Left ventricle myocardium inferior (tissue), 1 donor: ENCODE measurements around the gene WNT5A. TPM values are rescaled to one million over a fixed set of nuclear protein-coding genes. Genes with fewer than 3 reads are reported as not detected.

Experiments used
- DNase-seq: peaks from one replicate; pipeline ENCODE4 v3.0.0-alpha.2; 2020
- H3K27ac ChIP-seq: fragments of 200-600 bp; replicated peaks from 2 replicates; pipeline ENCODE4 v1.8.0; 2021
- H3K27me3 ChIP-seq: fragments of 200-600 bp; 2 replicates; pipeline ENCODE4 v1.8.0; 2021; ENCODE audit warnings: low read depth
- H3K36me3 ChIP-seq: fragments of 200-600 bp; 2 replicates; pipeline ENCODE4 v1.8.0; 2021
- H3K4me1 ChIP-seq: fragments of 200-600 bp; 2 replicates; pipeline ENCODE4 v1.8.0; 2021
- H3K4me3 ChIP-seq: fragments of 200-600 bp; 2 replicates; pipeline ENCODE4 v1.8.0; 2021; ENCODE audit warnings: mild to moderate bottlenecking, moderate library complexity
- H3K9me3 ChIP-seq: fragments of 200-600 bp; replicated peaks from 2 replicates; pipeline ENCODE4 v1.8.0; 2021
- CTCF ChIP-seq: fragments of 200-600 bp; IDR thresholded peaks from 2 replicates; pipeline ENCODE4 v1.8.0; 2021; ENCODE audit warnings: antibody characterized with exemption, mild to moderate bottlenecking, borderline replicate concordance
- intact Hi-C: fragments of 100-400 bp; cut with micrococcal nuclease; formaldehyde crosslinking; loops from one replicate; pipeline ENCODE4 v1.11.0; 2022
- total RNA-seq: library from RNA; stranded (reverse); fragmentation: NEBNext Ultra II Directional; extraction: Animal tissue kit (Norgen Biotek cat#: 25700); gene quantifications from one replicate; pipeline ENCODE4 v1.2.1, GENCODE V29; 2021
- donor health status: DM: no; HTN: yes; CAD: no; lungs with severe emphysema.

The WNT5A gene
- total RNA-seq, 1 donor from 2014 or later: 3.8 TPM

DNA sequence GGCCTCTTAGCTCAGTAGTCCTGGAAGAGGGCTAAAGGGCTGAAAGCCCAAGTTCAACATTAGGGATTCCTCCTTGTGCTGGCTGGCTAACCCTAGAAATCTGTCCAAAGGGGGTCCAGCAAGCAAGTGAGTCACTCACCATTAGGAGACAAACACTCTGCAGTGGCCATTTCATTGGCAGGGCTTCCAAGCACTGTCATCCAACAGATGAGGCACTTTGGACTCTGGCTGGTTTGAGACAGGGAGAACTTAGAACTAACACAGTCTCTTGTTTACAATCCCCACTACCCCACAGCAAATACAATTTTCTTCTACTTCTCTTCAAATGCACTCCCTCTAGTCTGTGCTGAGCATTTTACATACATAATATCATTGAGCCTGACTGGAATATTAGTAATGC, 10.1 kb upstream of the WNT5A start:
- no peak overlapping the region for H3K27ac ChIP-seq
- no peaks in the 10 kb centered on the region for H3K36me3 ChIP-seq
- no peak for DNase-seq
- H3K27me3 ChIP-seq: peaks cover 36% of the 10 kb centered on the region
- intact Hi-C loops: no loop called here
- H3K9me3 ChIP-seq: no peaks in the 10 kb centered on the region
- no peak for TF ChIP-seq CTCF
- no peaks in the 10 kb centered on the region for H3K4me1 ChIP-seq
- H3K4me3 ChIP-seq: no peak overlapping the region

GRCh38 chr3:55494976-55495375, 7.9 kb upstream of the WNT5A start:
- Histone ChIP-seq H3K9me3 (no peaks in the 10 kb centered on the region), H3K4me1 (no peaks in the 10 kb centered on the region), H3K36me3 (no peaks in the 10 kb centered on the region), H3K27ac (no peak overlapping the region), H3K27me3 (peaks cover 53% of the 10 kb centered on the region), H3K4me3 (no peak overlapping the region)
- intact Hi-C loops: no loop called here
- no peak for DNase-seq
- TF ChIP-seq CTCF: no peak

GRCh38 chr3:55492976-55493375, 5.9 kb upstream of the WNT5A start:
- intact Hi-C loops: no loop called here
- TF ChIP-seq CTCF: no peak
- H3K36me3 ChIP-seq: no peaks in the 10 kb centered on the region

GRCh38 chr3:55491296-55491816, 4.2 kb upstream of the WNT5A start:
- intact Hi-C loops: no loop called here
- no peak overlapping the region for H3K4me3 ChIP-seq
- no peaks in the 10 kb centered on the region for H3K36me3 ChIP-seq
- H3K27me3 ChIP-seq: peaks cover 78% of the 10 kb centered on the region
- no peak overlapping the region for H3K27ac ChIP-seq
- H3K4me1 ChIP-seq: peaks cover 31% of the 10 kb centered on the region
- no peak for TF ChIP-seq CTCF
- DNase-seq: no peak
- no peaks in the 10 kb centered on the region for H3K9me3 ChIP-seq

More at GRCh38 chr3:55492976-55493375, 5.9 kb upstream of the WNT5A start:
- Histone ChIP-seq H3K9me3 (no peaks in the 10 kb centered on the region), H3K27ac (no peak overlapping the region), H3K4me3 (no peak overlapping the region), H3K4me1 (peaks cover 15% of the 10 kb centered on the region), H3K27me3 (peaks cover 62% of the 10 kb centered on the region)
- no peak for DNase-seq

DNA sequence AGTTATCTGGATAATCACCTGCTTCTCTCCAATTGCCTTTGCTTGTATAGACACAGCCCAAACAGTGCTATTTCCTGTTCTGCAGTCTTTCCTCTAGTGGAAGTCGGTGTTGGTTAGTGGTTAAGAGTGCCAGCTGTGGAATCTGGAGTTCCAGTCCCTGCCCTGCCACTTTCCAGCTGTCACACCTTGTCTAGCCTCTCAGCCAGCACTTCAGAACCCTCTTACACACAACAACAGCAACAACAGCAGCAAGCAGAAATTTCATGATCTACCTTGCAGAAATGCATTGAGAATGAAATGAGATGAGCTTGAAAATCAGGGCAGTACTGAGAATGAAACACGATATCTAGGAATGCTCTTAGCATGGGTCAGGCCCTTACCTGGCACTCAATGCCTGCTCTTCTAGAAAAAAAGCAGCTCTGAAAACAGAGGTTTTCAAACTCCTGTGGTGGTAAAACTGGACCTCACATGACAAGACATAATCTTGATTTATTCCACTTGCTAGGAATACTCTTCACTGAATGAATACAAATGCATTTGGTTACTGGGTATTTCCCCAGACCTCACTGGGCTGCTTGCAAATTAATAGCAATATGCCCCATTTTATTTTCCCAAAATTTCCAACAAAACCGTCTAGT, 3.3 kb upstream of the WNT5A start:
- H3K9me3 ChIP-seq: no peaks in the 10 kb centered on the region
- TF ChIP-seq CTCF: no peak
- H3K4me3 ChIP-seq: no peak overlapping the region
- no peak for DNase-seq
- peaks cover 41% of the 10 kb centered on the region for H3K4me1 ChIP-seq
- no peaks in the 10 kb centered on the region for H3K36me3 ChIP-seq
- no peak overlapping the region for H3K27ac ChIP-seq
- H3K27me3 ChIP-seq: peaks cover 88% of the 10 kb centered on the region
- intact Hi-C loops: no loop called here
